IPS-15b (cell line): Measurements from ENCODE around the gene DEFB124.
"Not testable (repeated sequence)": the region's sequence is repeated elsewhere in the genome, so short reads cannot be mapped to it uniquely, and the experiment has no call there.

Source experiments
- H3K27me3 ChIP-seq: one replicate; pipeline ENCODE4 v1.6.1; 2013; ENCODE audit warnings: low read length; ENCODE audit not compliant: control insufficient read depth, insufficient read depth
- H3K36me3 ChIP-seq: one replicate; pipeline ENCODE4 v1.6.1; 2013; ENCODE audit warnings: low read length; ENCODE audit not compliant: control insufficient read depth, insufficient read depth
- H3K4me1 ChIP-seq: one replicate; pipeline ENCODE4 v1.6.1; 2013; ENCODE audit warnings: mild to moderate bottlenecking, low read length; ENCODE audit not compliant: control insufficient read depth, insufficient read depth
- H3K4me3 ChIP-seq: one replicate; pipeline ENCODE4 v1.5.1; 2013; ENCODE audit warnings: low read depth, low read length
- H3K9ac ChIP-seq: one replicate; pipeline ENCODE4 v1.6.1; 2013; ENCODE audit warnings: low read depth, mild to moderate bottlenecking, low read length
- H3K9me3 ChIP-seq: one replicate; pipeline ENCODE4 v1.6.1; 2013; ENCODE audit warnings: mild to moderate bottlenecking, low read length; ENCODE audit not compliant: control insufficient read depth, insufficient read depth

The DEFB124 gene

GRCh38 chr20:31474758-31475427 is at the start of gene DEFB124, which contains the start of gene REM1:
Gene DEFB124, minus strand, starts transcription at chr20:31475127. Its CDS starts 2,114 bp downstream, at chr20:31473013.
Gene REM1, plus strand, starts transcription at chr20:31475288. Its CDS starts 1,158 bp downstream, at chr20:31476446.
- Histone ChIP-seq H3K9me3 (no peaks in the 10 kb centered on the region), H3K9ac (no peak within 1 kb of the TSS), H3K27me3 (peaks cover 58% of the 10 kb centered on the region), H3K4me3 (peak within 1 kb of the TSS; percentile 69), H3K36me3 (no peaks in the 10 kb centered on the region), H3K4me1 (peaks cover 4% of the 10 kb centered on the region)

GRCh38 chr20:31523361-31524283 is 48.7 kb upstream of the DEFB124 start:
- Histone ChIP-seq H3K36me3 (peaks cover 17% of the 10 kb centered on the region), H3K27me3 (no peaks in the 10 kb centered on the region)

GRCh38 chr20:31522731-31523130 is 47.8 kb upstream of the DEFB124 start:
- H3K9me3 ChIP-seq: no peaks in the 10 kb centered on the region
- no peak overlapping the region for H3K4me3 ChIP-seq
- peaks cover 12% of the 10 kb centered on the region for H3K36me3 ChIP-seq
- H3K4me1 ChIP-seq: no peaks in the 10 kb centered on the region
- H3K27me3 ChIP-seq: no peaks in the 10 kb centered on the region
- H3K9ac ChIP-seq: no peak overlapping the region

More at GRCh38 chr20:31523361-31524283, 48.7 kb upstream of the DEFB124 start:
- no peaks in the 10 kb centered on the region for H3K9me3 ChIP-seq
- no peaks in the 10 kb centered on the region for H3K4me1 ChIP-seq
- no peak overlapping the region for H3K9ac ChIP-seq
- no peak overlapping the region for H3K4me3 ChIP-seq

GRCh38 chr20:31521267-31521666 is 46.3 kb upstream of the DEFB124 start:
- H3K4me3 ChIP-seq, H3K27me3 ChIP-seq, H3K4me1 ChIP-seq, H3K9ac ChIP-seq, H3K36me3 ChIP-seq, H3K9me3 ChIP-seq: not testable (repeated sequence)

GRCh38 chr20:31517373-31517772 is 42.4 kb upstream of the DEFB124 start:
- Histone ChIP-seq H3K27me3 (no peaks in the 10 kb centered on the region), H3K9ac (no peak overlapping the region), H3K4me1 (peaks cover 23% of the 10 kb centered on the region), H3K9me3 (no peaks in the 10 kb centered on the region), H3K4me3 (no peak overlapping the region), H3K36me3 (no peaks in the 10 kb centered on the region)

- H3K9ac ChIP-seq: no peak overlapping the region
Observed at GRCh38 chr20:31516651-31517050, 41.7 kb upstream of the DEFB124 start.

GRCh38 chr20:31516166-31516565 is 41.2 kb upstream of the DEFB124 start:
- Histone ChIP-seq H3K9ac (no peak overlapping the region), H3K4me1 (peaks cover 23% of the 10 kb centered on the region), H3K27me3 (no peaks in the 10 kb centered on the region), H3K9me3 (no peaks in the 10 kb centered on the region), H3K36me3 (no peaks in the 10 kb centered on the region), H3K4me3 (peak overlapping the region; percentile 35)

More at GRCh38 chr20:31516651-31517050, 41.7 kb upstream of the DEFB124 start:
- Histone ChIP-seq H3K36me3 (no peaks in the 10 kb centered on the region), H3K27me3 (no peaks in the 10 kb centered on the region), H3K4me3 (no peak overlapping the region), H3K9me3 (no peaks in the 10 kb centered on the region), H3K4me1 (peaks cover 23% of the 10 kb centered on the region)

- no peaks in the 10 kb centered on the region for H3K27me3 ChIP-seq
- H3K4me3 ChIP-seq: peak overlapping the region; percentile 99
- H3K36me3 ChIP-seq: no peaks in the 10 kb centered on the region
- peak overlapping the region; percentile 9 for H3K9ac ChIP-seq
- peaks cover 23% of the 10 kb centered on the region for H3K4me1 ChIP-seq
- no peaks in the 10 kb centered on the region for H3K9me3 ChIP-seq
Observed at GRCh38 chr20:31515775-31516107, 40.8 kb upstream of the DEFB124 start.

- Histone ChIP-seq H3K36me3 (no peaks in the 10 kb centered on the region), H3K4me1 (peaks cover 23% of the 10 kb centered on the region)
Observed at GRCh38 chr20:31515072-31515774, 40.3 kb upstream of the DEFB124 start.

GRCh38 chr20:31514154-31515071 is 39.5 kb upstream of the DEFB124 start, which contains the start of gene HM13:
Gene HM13, plus strand, starts transcription at chr20:31514442. Its CDS starts 110 bp downstream, at chr20:31514552.
- H3K27me3 ChIP-seq: no peaks in the 10 kb centered on the region
- H3K36me3 ChIP-seq: no peaks in the 10 kb centered on the region
- H3K4me1 ChIP-seq: peaks cover 23% of the 10 kb centered on the region
- H3K9ac ChIP-seq: peak within 1 kb of the TSS; percentile 97
- peak within 1 kb of the TSS; percentile 99 for H3K4me3 ChIP-seq
- H3K9me3 ChIP-seq: no peaks in the 10 kb centered on the region

More at GRCh38 chr20:31515072-31515774, 40.3 kb upstream of the DEFB124 start:
- H3K27me3 ChIP-seq: no peaks in the 10 kb centered on the region
- H3K4me3 ChIP-seq: peak overlapping the region; percentile 99
- H3K9me3 ChIP-seq: no peaks in the 10 kb centered on the region
- peak overlapping the region; percentile 97 for H3K9ac ChIP-seq
